ENCODE data around the gene DDX24. TPM values are rescaled to one million over a fixed set of nuclear protein-coding genes. Genes with fewer than 3 reads are reported as not detected.
A peak's percentile ranks its signal among the peaks of the same experiment; 100 is the strongest.

The DDX24 gene
- total RNA-seq, 4 donors from 2014 or later: 70.2 to 319 (median 87.7) TPM

DNA sequence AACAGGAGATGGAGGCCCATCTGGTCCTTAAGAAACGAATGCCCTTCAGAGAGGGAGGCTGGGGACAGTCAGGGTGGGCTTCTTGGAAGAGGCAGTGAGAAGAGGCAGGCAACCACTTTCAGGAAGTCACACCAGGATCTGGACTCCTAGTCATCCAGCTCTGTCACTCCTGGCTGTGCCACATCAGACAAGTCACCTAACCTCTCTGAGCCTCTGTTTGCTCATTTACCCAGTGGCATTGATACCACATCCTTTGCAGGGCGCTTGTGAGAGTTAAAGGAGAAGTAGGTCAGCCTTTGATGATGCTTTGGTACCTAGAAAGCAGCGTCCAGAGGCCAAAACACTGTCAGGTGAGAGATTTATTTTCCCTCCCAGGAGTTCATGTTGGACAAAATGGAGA, 72.8 kb downstream of the DDX24 start:
- Histone ChIP-seq H3K4me3 (no peak overlapping the region), H3K27me3 (no peaks in the 10 kb centered on the region), H3K36me3 (no peaks in the 10 kb centered on the region), H3K4me1 (no peaks in the 10 kb centered on the region), H3K9me3 (no peaks in the 10 kb centered on the region), H3K27ac (no peak overlapping the region)
- no peak for DNase-seq
- no peak for TF ChIP-seq POLR2A (IDR thresholded peaks at IDR 0.05)
- TF ChIP-seq, protein P1, sequence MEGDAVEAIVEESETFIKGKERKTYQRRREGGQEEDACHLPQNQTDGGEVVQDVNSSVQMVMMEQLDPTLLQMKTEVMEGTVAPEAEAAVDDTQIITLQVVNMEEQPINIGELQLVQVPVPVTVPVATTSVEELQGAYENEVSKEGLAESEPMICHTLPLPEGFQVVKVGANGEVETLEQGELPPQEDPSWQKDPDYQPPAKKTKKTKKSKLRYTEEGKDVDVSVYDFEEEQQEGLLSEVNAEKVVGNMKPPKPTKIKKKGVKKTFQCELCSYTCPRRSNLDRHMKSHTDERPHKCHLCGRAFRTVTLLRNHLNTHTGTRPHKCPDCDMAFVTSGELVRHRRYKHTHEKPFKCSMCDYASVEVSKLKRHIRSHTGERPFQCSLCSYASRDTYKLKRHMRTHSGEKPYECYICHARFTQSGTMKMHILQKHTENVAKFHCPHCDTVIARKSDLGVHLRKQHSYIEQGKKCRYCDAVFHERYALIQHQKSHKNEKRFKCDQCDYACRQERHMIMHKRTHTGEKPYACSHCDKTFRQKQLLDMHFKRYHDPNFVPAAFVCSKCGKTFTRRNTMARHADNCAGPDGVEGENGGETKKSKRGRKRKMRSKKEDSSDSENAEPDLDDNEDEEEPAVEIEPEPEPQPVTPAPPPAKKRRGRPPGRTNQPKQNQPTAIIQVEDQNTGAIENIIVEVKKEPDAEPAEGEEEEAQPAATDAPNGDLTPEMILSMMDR (IDR thresholded peaks at IDR 0.05): no peak
- TF ChIP-seq POLR2AphosphoS5 (IDR thresholded peaks at IDR 0.05): no peak
- TF ChIP-seq EP300 (IDR thresholded peaks at IDR 0.05; ENCODE audit: low read depth): no peak
- intact Hi-C loops (cut with DNase I; ENCODE audit: low total_unique reads): no loop called here
- 57 to 69% methylated on average over 2 to 3 of the region's 3 CpGs for WGBS, 2 donors (ENCODE audit: low coverage in 1 of 2)
- in situ Hi-C loops (cut with MboI; ENCODE audit: low pct_ligation_motif_present in 1 of 4, low pct_unique_long_range_greater_than_20kb in 1 of 4, low sequenced_read_pairs in 3 of 4): no loop called here

DNA sequence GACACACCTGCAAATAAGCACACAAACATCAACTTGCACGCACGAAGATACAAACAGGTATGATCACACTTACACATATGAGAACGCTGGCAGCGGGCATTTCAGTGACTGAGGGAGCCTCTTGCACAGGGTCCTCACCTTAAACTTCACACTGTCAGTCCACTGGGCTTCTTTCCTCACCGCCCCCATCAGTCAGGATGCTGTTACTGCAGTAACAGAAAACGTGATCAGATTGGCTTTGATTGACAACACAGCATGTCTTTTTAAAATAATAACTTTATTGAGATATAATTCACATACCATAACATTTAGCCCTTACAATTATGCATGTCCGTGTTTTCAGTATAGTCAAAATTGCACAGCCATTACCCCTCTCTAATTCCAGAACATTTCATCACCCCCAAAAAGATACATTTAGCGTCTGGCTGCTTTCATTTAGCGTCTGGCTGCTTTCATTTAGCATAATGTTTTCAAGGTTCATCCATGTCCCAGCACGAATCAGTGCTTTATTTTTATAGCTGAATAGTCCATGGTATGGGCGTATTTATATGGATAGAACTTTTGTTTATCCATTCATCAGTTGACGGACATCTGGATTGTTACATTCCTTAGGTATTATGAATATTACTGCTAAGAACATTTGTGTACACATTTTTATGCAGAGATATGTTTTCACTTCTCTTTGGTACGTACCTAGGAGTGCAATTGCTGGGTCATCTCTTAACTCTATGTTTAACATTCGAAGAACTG, 75.5 kb downstream of the DDX24 start:
- H3K36me3 ChIP-seq: no peaks in the 10 kb centered on the region
- H3K4me3 ChIP-seq: no peak overlapping the region
- WGBS, 2 donors (ENCODE audit: low coverage in 1 of 2): 32 to 43% methylated on average over 12 to 14 of the region's 14 CpGs
- TF ChIP-seq, protein P1 (IDR thresholded peaks at IDR 0.05): peak in 3 of 5 experiments; percentile 14 to 27 (median 16)
- no peak for TF ChIP-seq EP300 (IDR thresholded peaks at IDR 0.05; ENCODE audit: low read depth)
- DNase-seq: no peak
- no peaks in the 10 kb centered on the region for H3K27me3 ChIP-seq
- peaks cover 0 to 8% (median 0%) of the 10 kb centered on the region in 4 donors for H3K4me1 ChIP-seq
- intact Hi-C loops (cut with DNase I; ENCODE audit: low total_unique reads) (no loop called here), in situ Hi-C loops (cut with MboI; ENCODE audit: low pct_ligation_motif_present in 1 of 4, low pct_unique_long_range_greater_than_20kb in 1 of 4, low sequenced_read_pairs in 3 of 4) (no loop called here)
- no peak overlapping the region for H3K27ac ChIP-seq
- H3K9me3 ChIP-seq: no peaks in the 10 kb centered on the region

DNA sequence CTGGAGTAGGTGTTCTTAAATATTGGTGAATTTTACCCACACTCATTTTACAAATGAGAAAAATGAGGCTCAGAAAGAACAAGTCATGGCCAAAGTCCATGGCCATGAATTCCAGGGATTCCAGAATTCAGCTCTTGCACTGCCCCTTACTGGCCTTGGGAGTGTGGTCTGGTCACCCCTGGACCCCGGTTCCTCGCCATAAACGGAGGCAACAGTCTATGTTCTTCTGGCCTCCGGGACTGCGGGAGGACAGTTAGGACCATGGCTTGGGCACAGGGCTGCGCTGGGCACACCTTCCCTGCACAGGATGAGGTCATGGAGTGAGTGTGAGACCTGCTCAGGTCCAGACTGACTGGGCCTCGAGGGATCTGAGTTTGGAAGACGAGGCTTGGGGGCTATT, 77.0 kb downstream of the DDX24 start:
- peaks cover 0 to 8% (median 0%) of the 10 kb centered on the region in 4 donors for H3K4me1 ChIP-seq
- intact Hi-C loops (cut with DNase I; ENCODE audit: low total_unique reads): no loop called here
- no peaks in the 10 kb centered on the region for H3K36me3 ChIP-seq
- H3K27ac ChIP-seq: no peak overlapping the region
- DNase-seq: no peak
- 67% methylated on average over 8 of the region's 8 CpGs; no CpG with 5 or more reads in 1 of the 2 donors for WGBS, 2 donors (ENCODE audit: low coverage in 1 of 2)
- TF ChIP-seq, protein P1 (IDR thresholded peaks at IDR 0.05): no peak
- TF ChIP-seq EP300 (IDR thresholded peaks at IDR 0.05; ENCODE audit: low read depth): no peak
- no peak for TF ChIP-seq POLR2AphosphoS5 (IDR thresholded peaks at IDR 0.05)
- no peak for TF ChIP-seq POLR2A (IDR thresholded peaks at IDR 0.05)
- no peaks in the 10 kb centered on the region for H3K9me3 ChIP-seq
- no peaks in the 10 kb centered on the region for H3K27me3 ChIP-seq
- no peak overlapping the region for H3K4me3 ChIP-seq
- in situ Hi-C loops (cut with MboI; ENCODE audit: low pct_ligation_motif_present in 1 of 4, low pct_unique_long_range_greater_than_20kb in 1 of 4, low sequenced_read_pairs in 3 of 4): loop anchor here in 3 of 4 donors (5.0 kb wide), 2 partner anchors 62 to 67 kb away; no protein-coding TSS in a partner anchor

GRCh38 chr14:94003397-94003796, 77.6 kb downstream of the DDX24 start:
- intact Hi-C loops (cut with DNase I; ENCODE audit: low total_unique reads) (no loop called here), in situ Hi-C loops (cut with MboI; ENCODE audit: low pct_ligation_motif_present in 1 of 4, low pct_unique_long_range_greater_than_20kb in 1 of 4, low sequenced_read_pairs in 3 of 4) (loop anchor here in 3 of 4 donors (5.0 kb wide), 2 partner anchors 61 to 66 kb away; no protein-coding TSS in a partner anchor)
- Histone ChIP-seq H3K4me1 (peaks cover 0 to 8% (median 0%) of the 10 kb centered on the region in 4 donors), H3K27me3 (no peaks in the 10 kb centered on the region), H3K27ac (no peak overlapping the region), H3K4me3 (no peak overlapping the region), H3K9me3 (no peaks in the 10 kb centered on the region), H3K36me3 (no peaks in the 10 kb centered on the region)
- no peak for DNase-seq
- no peak for TF ChIP-seq POLR2AphosphoS5 (IDR thresholded peaks at IDR 0.05)
- TF ChIP-seq, protein P1 (IDR thresholded peaks at IDR 0.05): no peak
- 88% methylated on average over 4 of the region's 4 CpGs; no CpG with 5 or more reads in 1 of the 2 donors for WGBS, 2 donors (ENCODE audit: low coverage in 1 of 2)

Data from transverse colon (tissue), 4 donors.